HepG2 (cell line): Measurements from ENCODE around the gene FFAR1. TPM values are rescaled to one million over a fixed set of nuclear protein-coding genes. Genes with fewer than 3 reads are reported as not detected.
A peak's percentile ranks its signal among the peaks of the same experiment; 100 is the strongest.

ENCODE experiments used
- ATAD3A ChIP-seq: sonication (generic); formaldehyde crosslinking; IDR thresholded peaks from 2 replicates; pipeline ENCODE4 v1.4.0; 2020; ENCODE audit warnings: missing genetic modification reagents
- FOXA1 ChIP-seq, 2 experiments: fragments of 450-650 bp in 1 of 2; sonication (generic) in 1 of 2; formaldehyde crosslinking in 1 of 2; IDR thresholded peaks; 2 replicates each; pipeline versions ENCODE4 v1.4.0 to v1.6.1; 2016 to 2020; ENCODE audit warnings: missing genetic modification reagents in 1 of 2
- HNF4A ChIP-seq: sonication (generic); formaldehyde crosslinking; IDR thresholded peaks from 2 replicates; pipeline ENCODE4 v1.4.0; 2020; ENCODE audit warnings: missing genetic modification reagents
- KMT2A ChIP-seq: sonication (generic); formaldehyde crosslinking; IDR thresholded peaks from 2 replicates; pipeline ENCODE4 v1.4.0; 2020; ENCODE audit warnings: missing genetic modification reagents
- NFKBIZ ChIP-seq: IDR thresholded peaks from 2 replicates; pipeline ENCODE4 v1.6.1; 2018; ENCODE audit warnings: missing genetic modification reagents, missing compliant biosample characterization
- NR2F1 ChIP-seq, 2 experiments: fragments of 450-650 bp in 1 of 2; formaldehyde crosslinking in 1 of 2; IDR thresholded peaks; 2 replicates each; pipeline versions ENCODE4 v1.5.0 to v1.6.1; 2016 to 2020; ENCODE audit warnings: mild to moderate bottlenecking in 1 of 2, missing compliant biosample characterization in 1 of 2, missing genetic modification reagents in 1 of 2, moderate library complexity in 1 of 2
- PTBP1 ChIP-seq: fragments of 200-400 bp; formaldehyde crosslinking; IDR thresholded peaks from 2 replicates; pipeline ENCODE4 v1.6.1; 2018; ENCODE audit warnings: low read length, low read depth; ENCODE audit not compliant: poor library complexity, severe bottlenecking
- SKI ChIP-seq: fragments of 450-650 bp; IDR thresholded peaks from one replicate; pipeline ENCODE4 v1.6.1; 2018; ENCODE audit warnings: mild to moderate bottlenecking; ENCODE audit not compliant: partially characterized antibody
- SSRP1 ChIP-seq: IDR thresholded peaks from 2 replicates; pipeline ENCODE4 v1.6.1; 2016; ENCODE audit warnings: control low read depth
- TCF12 ChIP-seq, 2 experiments: fragments of 450-650 bp in 1 of 2; sonication (generic) in 1 of 2; formaldehyde crosslinking in 1 of 2; IDR thresholded peaks; 2 replicates each; pipeline versions ENCODE4 v1.6.1 to v1.8.0; 2017 to 2022; ENCODE audit warnings: antibody characterized with exemption in 1 of 2, mild to moderate bottlenecking in 1 of 2, missing genetic modification reagents in 1 of 2, moderate library complexity in 1 of 2
- ZNF274 ChIP-seq: sonication (generic); formaldehyde crosslinking; IDR thresholded peaks from 2 replicates; pipeline ENCODE4 v1.5.1; 2020; ENCODE audit warnings: mild to moderate bottlenecking, missing genetic modification reagents
- ZNF292 ChIP-seq: sonication (generic); formaldehyde crosslinking; IDR thresholded peaks from 2 replicates; pipeline ENCODE4 v1.8.1; 2022; ENCODE audit warnings: mild to moderate bottlenecking, low read depth, missing genetic modification reagents, borderline replicate concordance
- ZNF296 ChIP-seq: sonication (generic); formaldehyde crosslinking; conservative IDR thresholded peaks from 2 replicates; pipeline ENCODE4 v1.5.0; 2020; ENCODE audit warnings: mild to moderate bottlenecking, missing genetic modification reagents
- polyA plus RNA-seq, 8 experiments: library from polyadenylated mRNA; depleted of rRNA in 3 of 8; stranded (reverse) in 7 of 8; unstranded in 1 of 8; fragments of >200 nt; fragmentation: Illumina TruSeq in 4 of 8; extraction: Trizol in 4 of 8; gene quantifications; 2 replicates each; pipeline versions ENCODE4 v1.2.1 to v1.2.3, GENCODE V29; 2011 to 2016; ENCODE audit warnings: low read depth in 4 of 8, missing spikeins in 1 of 8, mixed read lengths in 1 of 8; ENCODE audit not compliant: insufficient read depth in 1 of 8
- total RNA-seq, 5 experiments: library from RNA; depleted of rRNA; stranded (reverse); fragments of >200 nt; fragmentation: Illumina TruSeq; extraction: Trizol; gene quantifications; 2 replicates each; pipeline ENCODE4 v1.2.3, GENCODE V29; 2016; ENCODE audit warnings: low read depth in 1 of 5
- TF ChIP-seq, protein P1 (sequence below): sonication (generic); formaldehyde crosslinking; IDR thresholded peaks from 2 replicates; pipeline ENCODE4 v1.4.0; 2020; ENCODE audit warnings: missing genetic modification reagents, low read depth, mild to moderate bottlenecking, borderline replicate concordance
- TF ChIP-seq, protein P2 (sequence below): sonication (generic); formaldehyde crosslinking; IDR thresholded peaks from 2 replicates; pipeline ENCODE4 v1.8.1; 2023; ENCODE audit warnings: mild to moderate bottlenecking, missing genetic modification reagents, borderline replicate concordance
- TF ChIP-seq, protein P3 (sequence below): IDR thresholded peaks from 2 replicates; pipeline ENCODE4 v1.6.1; 2018; ENCODE audit warnings: missing genetic modification reagents, mild to moderate bottlenecking, missing compliant biosample characterization
- TF ChIP-seq, protein P4 (sequence below): sonication (generic); formaldehyde crosslinking; IDR thresholded peaks from 2 replicates; pipeline ENCODE4 v1.8.0; 2022; ENCODE audit warnings: missing genetic modification reagents, mild to moderate bottlenecking, inconsistent platforms, borderline replicate concordance
- TF ChIP-seq, protein P5 (sequence below): sonication (generic); formaldehyde crosslinking; IDR thresholded peaks from 2 replicates; pipeline ENCODE4 v1.5.0; 2020; ENCODE audit warnings: missing genetic modification reagents
- TF ChIP-seq, protein P6 (sequence below): sonication (generic); formaldehyde crosslinking; IDR thresholded peaks from 2 replicates; pipeline ENCODE4 v1.4.0; 2020; ENCODE audit warnings: missing genetic modification reagents

The FFAR1 gene
- total and polyA plus RNA-seq, 2 of the 13 experiments (the other 11 are each of a cell fraction or from before 2014, with no cell fraction given): not detected

DNA sequence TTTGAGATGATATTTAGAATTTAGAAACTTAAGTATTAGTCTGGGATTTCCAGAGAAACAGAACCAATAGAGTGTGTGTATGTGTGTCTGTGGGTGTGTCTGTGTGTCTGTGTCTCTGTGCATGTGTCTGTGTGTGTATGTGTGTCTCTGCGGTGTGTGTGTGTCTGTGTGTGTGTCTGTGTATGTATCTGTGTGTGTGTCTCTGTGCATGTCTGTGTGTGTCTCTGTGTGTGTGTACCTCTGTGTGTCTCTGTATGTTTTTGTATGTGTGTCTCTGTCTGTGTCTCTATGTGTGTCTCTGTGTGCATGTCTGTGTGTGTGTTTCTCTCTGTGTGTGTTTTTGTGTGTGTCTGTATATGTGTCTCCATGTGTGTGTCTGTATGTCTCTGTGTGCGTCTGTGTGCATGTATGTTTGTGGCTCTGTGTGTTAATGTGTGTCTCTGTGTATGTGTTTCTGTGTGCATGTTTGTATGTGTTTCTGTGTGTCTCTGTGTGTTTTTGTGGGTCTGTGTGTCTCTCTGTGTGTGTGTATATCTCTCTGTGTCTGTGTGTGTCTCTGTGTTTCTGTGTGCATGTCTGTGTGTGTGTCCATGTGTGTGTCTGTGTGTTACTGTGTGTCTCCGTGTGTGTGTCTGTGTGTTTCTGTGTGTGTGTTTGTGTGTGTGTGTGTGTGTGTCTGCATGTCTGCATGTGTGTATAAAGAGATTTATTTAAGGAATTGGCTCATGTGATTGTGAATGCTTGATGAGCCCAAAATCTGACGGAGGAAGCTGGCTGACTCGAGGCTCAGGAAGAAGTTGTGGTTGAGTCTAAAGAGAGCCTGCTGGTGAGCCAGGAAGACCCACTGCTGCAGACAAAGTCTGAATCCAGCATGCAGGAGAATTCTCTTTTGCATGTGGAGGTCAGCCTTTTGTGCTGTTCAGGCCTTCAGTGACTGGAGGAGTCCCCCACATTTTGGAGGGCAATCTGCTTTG lies 45.3 kb downstream of the FFAR1 start (continued):
- TF ChIP-seq, protein P1, sequence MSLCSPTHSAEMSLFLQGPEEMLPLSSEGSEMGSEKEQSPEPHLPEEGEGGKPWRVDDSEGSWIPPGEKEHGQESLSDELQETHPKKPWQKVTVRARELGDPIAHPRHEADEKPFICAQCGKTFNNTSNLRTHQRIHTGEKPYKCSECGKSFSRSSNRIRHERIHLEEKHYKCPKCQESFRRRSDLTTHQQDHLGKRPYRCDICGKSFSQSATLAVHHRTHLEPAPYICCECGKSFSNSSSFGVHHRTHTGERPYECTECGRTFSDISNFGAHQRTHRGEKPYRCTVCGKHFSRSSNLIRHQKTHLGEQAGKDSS (CRISPR knock-in tag): no peak
- TF ChIP-seq, protein P2, sequence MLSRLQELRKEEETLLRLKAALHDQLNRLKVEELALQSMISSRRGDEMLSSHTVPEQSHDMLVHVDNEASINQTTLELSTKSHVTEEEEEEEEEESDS (CRISPR knock-in tag): no peak
- TF ChIP-seq ZNF292 (CRISPR knock-in tag) (no peak), HNF4A (CRISPR knock-in tag) (no peak), KMT2A (CRISPR knock-in tag) (no peak), SKI (no peak), ATAD3A (CRISPR knock-in tag) (no peak), PTBP1 (no peak), ZNF274 (CRISPR knock-in tag) (no peak), FOXA1 (IDR thresholded peaks at IDR 0.05) (0 out of 2 replicates have a peak, but pooled peaks have one; percentile 4), FOXA1 (CRISPR knock-in tag; IDR thresholded peaks at IDR 0.05) (no peak), NFKBIZ (no peak), SSRP1 (CRISPR knock-in tag) (no peak), TCF12 (IDR thresholded peaks at IDR 0.05) (no peak), TCF12 (CRISPR knock-in tag; IDR thresholded peaks at IDR 0.05) (no peak), NR2F1 (CRISPR knock-in tag; IDR thresholded peaks at IDR 0.05) (no peak), ZNF296 (no peak)
- TF ChIP-seq, protein P3, sequence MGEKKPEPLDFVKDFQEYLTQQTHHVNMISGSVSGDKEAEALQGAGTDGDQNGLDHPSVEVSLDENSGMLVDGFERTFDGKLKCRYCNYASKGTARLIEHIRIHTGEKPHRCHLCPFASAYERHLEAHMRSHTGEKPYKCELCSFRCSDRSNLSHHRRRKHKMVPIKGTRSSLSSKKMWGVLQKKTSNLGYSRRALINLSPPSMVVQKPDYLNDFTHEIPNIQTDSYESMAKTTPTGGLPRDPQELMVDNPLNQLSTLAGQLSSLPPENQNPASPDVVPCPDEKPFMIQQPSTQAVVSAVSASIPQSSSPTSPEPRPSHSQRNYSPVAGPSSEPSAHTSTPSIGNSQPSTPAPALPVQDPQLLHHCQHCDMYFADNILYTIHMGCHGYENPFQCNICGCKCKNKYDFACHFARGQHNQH (CRISPR knock-in tag): no peak
- TF ChIP-seq, protein P4, sequence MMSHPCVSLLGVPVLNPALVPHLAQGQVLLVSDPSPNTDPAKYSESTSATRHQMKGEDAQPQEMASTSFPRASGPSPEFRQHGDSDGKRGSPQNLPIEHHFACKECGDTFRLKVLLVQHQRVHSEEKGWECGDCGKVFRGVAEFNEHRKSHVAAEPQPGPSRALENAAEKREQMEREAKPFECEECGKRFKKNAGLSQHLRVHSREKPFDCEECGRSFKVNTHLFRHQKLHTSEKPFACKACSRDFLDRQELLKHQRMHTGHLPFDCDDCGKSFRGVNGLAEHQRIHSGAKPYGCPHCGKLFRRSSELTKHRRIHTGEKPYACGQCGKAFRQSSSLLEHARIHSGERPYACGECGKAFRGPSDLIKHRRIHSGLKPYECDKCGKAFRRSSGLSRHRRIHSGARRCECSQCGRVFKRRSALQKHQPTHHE: no peak
- TF ChIP-seq, protein P5, sequence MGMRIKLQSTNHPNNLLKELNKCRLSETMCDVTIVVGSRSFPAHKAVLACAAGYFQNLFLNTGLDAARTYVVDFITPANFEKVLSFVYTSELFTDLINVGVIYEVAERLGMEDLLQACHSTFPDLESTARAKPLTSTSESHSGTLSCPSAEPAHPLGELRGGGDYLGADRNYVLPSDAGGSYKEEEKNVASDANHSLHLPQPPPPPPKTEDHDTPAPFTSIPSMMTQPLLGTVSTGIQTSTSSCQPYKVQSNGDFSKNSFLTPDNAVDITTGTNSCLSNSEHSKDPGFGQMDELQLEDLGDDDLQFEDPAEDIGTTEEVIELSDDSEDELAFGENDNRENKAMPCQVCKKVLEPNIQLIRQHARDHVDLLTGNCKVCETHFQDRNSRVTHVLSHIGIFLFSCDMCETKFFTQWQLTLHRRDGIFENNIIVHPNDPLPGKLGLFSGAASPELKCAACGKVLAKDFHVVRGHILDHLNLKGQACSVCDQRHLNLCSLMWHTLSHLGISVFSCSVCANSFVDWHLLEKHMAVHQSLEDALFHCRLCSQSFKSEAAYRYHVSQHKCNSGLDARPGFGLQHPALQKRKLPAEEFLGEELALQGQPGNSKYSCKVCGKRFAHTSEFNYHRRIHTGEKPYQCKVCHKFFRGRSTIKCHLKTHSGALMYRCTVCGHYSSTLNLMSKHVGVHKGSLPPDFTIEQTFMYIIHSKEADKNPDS: no peak
- TF ChIP-seq, protein P6, sequence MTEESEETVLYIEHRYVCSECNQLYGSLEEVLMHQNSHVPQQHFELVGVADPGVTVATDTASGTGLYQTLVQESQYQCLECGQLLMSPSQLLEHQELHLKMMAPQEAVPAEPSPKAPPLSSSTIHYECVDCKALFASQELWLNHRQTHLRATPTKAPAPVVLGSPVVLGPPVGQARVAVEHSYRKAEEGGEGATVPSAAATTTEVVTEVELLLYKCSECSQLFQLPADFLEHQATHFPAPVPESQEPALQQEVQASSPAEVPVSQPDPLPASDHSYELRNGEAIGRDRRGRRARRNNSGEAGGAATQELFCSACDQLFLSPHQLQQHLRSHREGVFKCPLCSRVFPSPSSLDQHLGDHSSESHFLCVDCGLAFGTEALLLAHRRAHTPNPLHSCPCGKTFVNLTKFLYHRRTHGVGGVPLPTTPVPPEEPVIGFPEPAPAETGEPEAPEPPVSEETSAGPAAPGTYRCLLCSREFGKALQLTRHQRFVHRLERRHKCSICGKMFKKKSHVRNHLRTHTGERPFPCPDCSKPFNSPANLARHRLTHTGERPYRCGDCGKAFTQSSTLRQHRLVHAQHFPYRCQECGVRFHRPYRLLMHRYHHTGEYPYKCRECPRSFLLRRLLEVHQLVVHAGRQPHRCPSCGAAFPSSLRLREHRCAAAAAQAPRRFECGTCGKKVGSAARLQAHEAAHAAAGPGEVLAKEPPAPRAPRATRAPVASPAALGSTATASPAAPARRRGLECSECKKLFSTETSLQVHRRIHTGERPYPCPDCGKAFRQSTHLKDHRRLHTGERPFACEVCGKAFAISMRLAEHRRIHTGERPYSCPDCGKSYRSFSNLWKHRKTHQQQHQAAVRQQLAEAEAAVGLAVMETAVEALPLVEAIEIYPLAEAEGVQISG: no peak
